ENCODE results near the gene ZKSCAN8. TPM values are rescaled to one million over a fixed set of nuclear protein-coding genes. Genes with fewer than 3 reads are reported as not detected.

Gene ZKSCAN8
- 3.2 to 6.5 TPM (median 5.2 TPM) in 5 replicates for total RNA-seq (2022; extraction: Qiagen RNA extraction)

DNA sequence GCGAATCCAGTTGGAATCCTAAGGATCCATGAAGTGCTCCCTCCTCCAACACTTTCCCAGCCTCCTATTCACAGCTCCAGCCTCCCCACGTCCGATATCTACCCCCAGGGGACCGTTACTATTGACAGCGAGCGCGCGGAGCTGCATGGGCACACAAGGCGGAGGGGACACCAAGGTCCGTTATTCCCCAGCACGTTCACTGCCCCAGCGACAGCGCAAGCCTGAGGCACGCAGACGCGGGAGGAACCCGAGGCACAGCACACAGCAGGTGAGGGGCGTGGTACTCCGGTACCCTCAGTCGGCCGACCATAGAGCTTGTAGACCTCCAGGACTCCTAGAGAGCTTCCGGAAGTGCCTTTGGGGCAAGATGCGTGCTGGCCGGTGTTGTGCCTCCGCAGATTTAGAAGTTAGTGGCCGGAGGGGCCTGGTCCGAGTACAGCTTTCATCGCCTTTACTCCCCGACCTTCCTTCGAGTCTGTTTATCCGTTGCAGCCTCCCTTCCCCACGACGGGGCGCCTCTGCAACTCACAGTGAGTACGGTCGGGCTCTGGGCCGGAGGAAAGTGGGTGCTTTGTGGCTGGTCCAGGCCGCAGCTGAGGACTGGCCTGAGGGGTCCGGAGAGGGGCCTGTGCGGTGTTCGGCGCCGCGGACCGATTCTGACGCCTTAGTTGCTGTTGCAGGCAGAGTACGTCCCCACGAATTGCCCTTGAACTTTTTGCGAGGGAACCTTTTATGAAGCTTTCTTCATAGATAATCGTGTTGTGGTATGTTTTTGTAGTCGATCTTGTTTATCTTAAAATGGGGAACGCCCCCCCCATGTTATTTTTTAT, at the start of gene ZKSCAN8:
Gene ZKSCAN8 (plus strand): TSS at position 384 of the 830 bp plus-strand sequence. CDS start 6,525 bp downstream, outside the sequence.

DNA sequence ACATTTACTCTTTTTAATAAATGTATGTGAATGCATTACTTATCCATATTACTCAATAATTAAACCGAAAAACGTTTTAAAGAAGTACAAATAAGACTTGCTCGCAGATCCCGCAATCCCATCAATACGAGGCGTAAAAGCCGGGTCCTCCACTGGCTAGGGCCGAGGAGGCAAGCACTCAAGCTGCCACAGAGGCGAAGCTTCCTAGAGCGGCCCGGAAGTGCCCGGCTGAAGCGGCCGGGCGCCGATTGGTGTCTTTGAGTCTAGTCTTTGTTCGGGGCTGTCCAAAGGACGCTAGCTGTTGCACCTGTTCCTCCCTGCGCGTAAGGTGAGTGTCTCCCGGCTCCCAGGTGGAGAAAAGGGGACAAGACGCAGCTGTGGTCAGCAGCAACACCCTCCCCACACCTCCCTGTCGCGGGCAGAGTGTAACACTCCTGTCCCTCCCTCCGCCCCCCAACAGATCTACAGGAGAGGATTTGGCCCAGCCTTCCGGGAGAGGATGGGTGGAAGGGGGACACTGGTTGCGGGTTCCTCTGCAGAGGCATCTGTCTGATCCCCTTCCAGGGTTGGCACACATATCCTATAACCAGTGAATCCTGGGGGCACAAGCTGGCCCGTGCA, 17.2 kb upstream of the ZKSCAN8 start, which contains the start of gene ZSCAN16:
Gene ZSCAN16 (plus strand): TSS at position 260 of the 621 bp plus-strand sequence. CDS start 835 bp downstream, outside the sequence.

Other genes starting within 250 kb of the ZKSCAN8 start
- not detected in 5 replicates for gene OR2B2, start 229.5 kb upstream of the ZKSCAN8 start, total RNA-seq (2022; extraction: Qiagen RNA extraction)
- gene OR2B6, start 184.6 kb upstream of the ZKSCAN8 start, total RNA-seq (2022; extraction: Qiagen RNA extraction), result 0.14 TPM in 1 of 5 replicates, not detected in the others
- 0.73 to 0.88 TPM (median 0.81 TPM) in 5 replicates for gene ZNF165, start 61.3 kb upstream of the ZKSCAN8 start, total RNA-seq (2022; extraction: Qiagen RNA extraction)
- 3.7 to 4.3 TPM (median 4.0 TPM) in 5 replicates for gene ZSCAN16, start 17.3 kb upstream of the ZKSCAN8 start, total RNA-seq (2022; extraction: Qiagen RNA extraction)
- gene ZSCAN9, start 83.4 kb downstream of the ZKSCAN8 start, total RNA-seq (2022; extraction: Qiagen RNA extraction), result 6.2 to 7.1 TPM (median 6.8 TPM) in 5 replicates
- gene ZKSCAN4, start 110.4 kb downstream of the ZKSCAN8 start, total RNA-seq (2022; extraction: Qiagen RNA extraction), result 2.1 to 3.0 TPM (median 2.5 TPM) in 5 replicates
- not detected in 5 replicates for gene NKAPL, start 117.4 kb downstream of the ZKSCAN8 start, total RNA-seq (2022; extraction: Qiagen RNA extraction)
- 3.9 to 5.4 TPM (median 4.2 TPM) in 5 replicates for gene ZSCAN26, start 125.3 kb downstream of the ZKSCAN8 start, total RNA-seq (2022; extraction: Qiagen RNA extraction)
- 4.1 to 5.0 TPM (median 4.8 TPM) in 5 replicates for gene PGBD1, start 139.7 kb downstream of the ZKSCAN8 start, total RNA-seq (2022; extraction: Qiagen RNA extraction)
- gene ZSCAN31, start 194.3 kb downstream of the ZKSCAN8 start, total RNA-seq (2022; extraction: Qiagen RNA extraction), result 1.2 to 2.8 TPM (median 1.8 TPM) in 5 replicates
- gene ZKSCAN3, start 208.1 kb downstream of the ZKSCAN8 start, total RNA-seq (2022; extraction: Qiagen RNA extraction), result 1.6 to 2.4 TPM (median 1.9 TPM) in 5 replicates

Measured in A549 treated with dexamethasone at 1 μM for 4 hours (cell line).